ENCODE measurements around the gene LIN7C.
"Not testable (repeated sequence)": the region's sequence is repeated elsewhere in the genome, so short reads cannot be mapped to it uniquely, and the experiment has no call there.

LIN7C gene

GRCh38 chr11:27451244-27451965, 55.2 kb downstream of the LIN7C start:
- Histone ChIP-seq H3K27ac (ENCODE audit: low read depth, low read length) (no peak overlapping the region), H3F3A (ENCODE audit: control insufficient read depth, insufficient read depth) (no peaks in the 10 kb centered on the region), H3K4me2 (ENCODE audit: low read length) (no peak overlapping the region), H3K9me2 (replicated peaks; ENCODE audit: control insufficient read depth, low read length) (no peaks in the 10 kb centered on the region), H3K9me3 (ENCODE audit: control insufficient read depth, insufficient read depth, low read length) (no peaks in the 10 kb centered on the region), H3K4me3 (ENCODE audit: low read length) (no peak overlapping the region), H4K20me1 (ENCODE audit: control insufficient read depth, insufficient read depth, low read depth, low read length) (no peaks in the 10 kb centered on the region), H3K79me2 (ENCODE audit: control insufficient read depth, low read length) (no peaks in the 10 kb centered on the region), H3K36me3 (ENCODE audit: control insufficient read depth, low read length) (no peaks in the 10 kb centered on the region), H3K4me1 (ENCODE audit: control insufficient read depth, low read length) (no peaks in the 10 kb centered on the region), H3K27me3 (ENCODE audit: control insufficient read depth, low read length) (no peaks in the 10 kb centered on the region)
- no peak for TF ChIP-seq CTCF (IDR thresholded peaks at IDR 0.05; ENCODE audit: low read depth, low read length, poor library complexity, severe bottlenecking)
- TF ChIP-seq EZH2phosphoT487 (IDR thresholded peaks at IDR 0.05; ENCODE audit: borderline replicate concordance, low read length): no peak

GRCh38 chr11:27448184-27448540, 58.4 kb downstream of the LIN7C start:
- not testable (repeated sequence) for H3K4me2 ChIP-seq (ENCODE audit: low read length); H3K9me2 ChIP-seq (replicated peaks; ENCODE audit: control insufficient read depth, low read length); H3K27me3 ChIP-seq (ENCODE audit: control insufficient read depth, low read length); H3K9me3 ChIP-seq (ENCODE audit: control insufficient read depth, insufficient read depth, low read length); H3K36me3 ChIP-seq (ENCODE audit: control insufficient read depth, low read length); H4K20me1 ChIP-seq (ENCODE audit: control insufficient read depth, insufficient read depth, low read depth, low read length); H3F3A ChIP-seq (ENCODE audit: control insufficient read depth, insufficient read depth); H3K79me2 ChIP-seq (ENCODE audit: control insufficient read depth, low read length); H3K27ac ChIP-seq (ENCODE audit: low read depth, low read length); H3K4me3 ChIP-seq (ENCODE audit: low read length); H3K4me1 ChIP-seq (ENCODE audit: control insufficient read depth, low read length)

- Histone ChIP-seq H4K20me1 (ENCODE audit: control insufficient read depth, insufficient read depth, low read depth, low read length) (no peaks in the 10 kb centered on the region), H3K27ac (ENCODE audit: low read depth, low read length) (no peak overlapping the region)
Measured at GRCh38 chr11:27447288-27448183, 59.0 kb downstream of the LIN7C start.

More at GRCh38 chr11:27447288-27448183, 59.0 kb downstream of the LIN7C start:
- H3F3A ChIP-seq (ENCODE audit: control insufficient read depth, insufficient read depth): no peaks in the 10 kb centered on the region
- no peaks in the 10 kb centered on the region for H3K9me2 ChIP-seq (replicated peaks; ENCODE audit: control insufficient read depth, low read length)
- no peak overlapping the region for H3K4me3 ChIP-seq (ENCODE audit: low read length)
- no peaks in the 10 kb centered on the region for H3K9me3 ChIP-seq (ENCODE audit: control insufficient read depth, insufficient read depth, low read length)
- H3K4me2 ChIP-seq (ENCODE audit: low read length): no peak overlapping the region
- no peaks in the 10 kb centered on the region for H3K36me3 ChIP-seq (ENCODE audit: control insufficient read depth, low read length)
- no peaks in the 10 kb centered on the region for H3K4me1 ChIP-seq (ENCODE audit: control insufficient read depth, low read length)
- H3K27me3 ChIP-seq (ENCODE audit: control insufficient read depth, low read length): no peaks in the 10 kb centered on the region
- TF ChIP-seq EZH2phosphoT487 (IDR thresholded peaks at IDR 0.05; ENCODE audit: borderline replicate concordance, low read length): no peak
- TF ChIP-seq CTCF (IDR thresholded peaks at IDR 0.05; ENCODE audit: low read depth, low read length, poor library complexity, severe bottlenecking): no peak
- no peaks in the 10 kb centered on the region for H3K79me2 ChIP-seq (ENCODE audit: control insufficient read depth, low read length)

All from DOHH2 (cell line).